GM18867 (cell line): Measurements from ENCODE around the gene GPC2.
"Not testable (repeated sequence)": the region's sequence is repeated elsewhere in the genome, so short reads cannot be mapped to it uniquely, and the experiment has no call there.

Source experiments
- ATAC-seq: cut with Tn5 transposase; IDR thresholded peaks from one replicate; pipeline ENCODE4 v1.9.1; 2021; ENCODE audit warnings: mild to moderate bottlenecking, moderate library complexity; ENCODE audit not compliant: unreplicated experiment

Gene GPC2

DNA sequence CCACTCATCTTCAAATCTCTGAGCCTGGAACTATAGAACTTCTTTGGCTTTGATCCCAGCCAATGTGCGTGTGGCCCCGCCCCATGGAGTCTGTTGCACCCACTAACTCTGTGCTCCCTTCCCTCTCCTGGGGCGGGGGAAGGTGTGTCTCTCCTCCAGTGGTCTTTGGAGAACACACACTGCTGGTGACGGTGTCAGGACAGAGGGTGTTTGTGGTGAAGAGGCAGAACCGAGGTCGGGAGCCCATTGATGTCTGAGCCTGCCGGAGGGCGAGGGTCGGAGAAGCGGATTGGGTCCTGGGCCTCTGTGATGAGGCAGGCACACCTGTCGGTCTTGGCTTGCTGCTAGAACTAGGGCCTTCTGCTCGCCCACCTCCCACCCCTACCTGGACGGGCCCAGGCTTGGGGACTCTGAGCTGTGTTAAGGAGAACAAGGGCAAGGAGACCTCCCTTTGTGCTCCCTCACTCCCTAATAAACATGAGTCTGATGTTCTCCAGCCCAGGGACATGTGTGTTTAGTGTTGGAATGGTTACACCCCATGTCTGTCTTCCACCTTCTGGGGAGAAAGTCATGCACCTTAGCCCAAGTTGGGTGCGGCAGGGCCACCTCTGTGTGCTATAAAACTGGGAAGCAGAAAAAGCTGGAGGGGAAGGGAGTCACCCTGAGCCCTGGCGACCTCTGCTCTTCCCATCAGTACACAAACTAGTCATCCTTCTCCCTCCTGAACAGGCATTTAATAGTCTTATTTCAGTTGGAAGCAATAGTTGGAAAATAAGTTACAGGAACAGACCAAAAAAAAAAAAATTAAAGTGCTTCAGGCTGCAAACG is 23.3 kb downstream of the GPC2 start:
- ATAC-seq = no peak

DNA sequence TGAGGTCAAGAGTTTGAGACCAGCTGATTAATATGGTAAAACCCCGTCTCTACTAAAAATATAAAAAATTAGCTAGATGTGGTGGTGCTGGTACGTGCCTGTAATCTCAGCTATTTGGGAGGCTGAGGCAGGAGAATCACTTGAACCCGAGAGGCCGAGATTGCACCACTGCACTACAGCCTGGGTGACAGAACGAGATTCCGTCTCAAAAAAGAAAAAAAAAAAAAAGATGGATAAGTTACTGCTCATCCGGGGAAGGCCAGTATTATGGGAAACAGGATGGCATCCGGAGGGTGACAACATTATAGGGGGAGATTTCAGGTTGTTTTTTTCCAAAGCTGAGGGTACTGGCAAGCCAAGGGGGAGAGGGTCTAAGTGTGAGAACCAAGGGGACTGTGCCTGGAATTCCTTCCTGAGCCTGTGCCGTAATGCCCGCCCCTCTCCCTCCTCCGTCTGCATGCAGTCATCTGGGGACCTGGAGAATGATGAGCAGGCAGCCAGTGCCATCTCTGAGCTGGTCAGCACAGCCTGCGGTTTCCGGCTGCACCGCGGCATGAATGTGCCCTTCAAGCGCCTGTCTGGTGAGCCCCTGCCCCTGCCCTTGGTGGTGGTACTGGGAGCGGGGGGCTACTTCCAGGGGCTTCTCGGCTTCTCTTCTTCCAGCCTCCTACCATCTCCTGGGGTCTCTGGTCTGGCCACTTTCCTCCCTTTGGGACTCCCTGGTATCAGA is 24.1 kb downstream of the GPC2 start:
- no peak for ATAC-seq

DNA sequence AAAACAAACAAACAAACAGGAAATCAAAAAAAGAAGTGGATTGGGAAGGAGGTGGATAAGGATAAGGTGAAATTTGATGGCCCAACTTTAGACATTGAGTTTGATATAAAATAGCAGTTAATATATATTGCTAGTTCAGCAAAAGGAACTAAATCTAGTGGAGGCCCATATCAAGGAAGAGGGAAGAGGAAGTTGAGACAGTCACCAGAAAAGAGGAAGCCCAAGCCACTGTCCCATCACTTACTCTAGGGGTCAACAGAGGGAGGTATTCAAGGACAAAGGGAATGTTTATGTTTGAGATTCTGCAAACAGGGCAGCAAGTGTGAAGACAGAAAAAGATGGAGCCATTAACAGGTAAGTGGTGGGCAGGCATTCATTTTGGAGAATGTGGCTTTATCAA is 24.8 kb downstream of the GPC2 start:
- no peak for ATAC-seq

DNA sequence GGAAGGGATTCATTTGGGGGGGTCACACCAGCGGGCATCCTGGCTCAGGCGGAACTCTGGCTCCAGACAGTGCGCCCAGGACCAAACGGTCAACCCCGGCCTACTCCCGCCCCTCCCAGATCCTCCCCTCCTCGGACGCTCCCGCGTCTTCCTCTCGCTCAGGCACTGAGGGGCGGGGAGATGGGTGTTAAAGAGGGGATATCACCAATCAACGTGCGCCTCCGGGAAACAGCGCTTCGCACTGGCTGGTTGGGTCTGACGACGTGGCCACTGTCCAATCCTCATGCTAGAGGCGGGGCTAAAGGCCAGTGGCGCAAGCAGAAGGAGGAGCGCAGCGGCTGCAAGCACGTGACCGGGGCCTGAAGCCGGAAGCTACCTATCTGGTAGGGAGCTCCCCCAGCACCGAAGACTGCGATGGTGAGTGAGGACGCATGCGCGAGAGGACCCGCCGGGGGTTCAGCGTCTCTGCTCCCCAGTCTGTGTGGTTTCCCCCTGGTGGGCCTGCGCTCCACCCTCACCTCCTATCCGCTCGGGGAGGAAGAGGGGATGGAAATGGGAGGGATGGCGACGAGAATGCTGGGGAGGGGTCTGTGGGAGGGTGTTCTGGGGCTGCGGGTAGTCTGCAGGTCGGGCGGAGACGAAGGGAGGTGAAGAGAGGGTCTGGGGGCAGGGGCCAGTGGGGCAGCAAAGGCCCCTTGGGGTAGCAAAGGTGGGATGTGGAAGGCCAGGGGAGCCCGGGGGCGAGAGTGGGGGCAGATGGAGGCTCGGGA is 28.4 kb downstream of the GPC2 start, which contains the start of gene LAMTOR4:
Gene LAMTOR4, plus strand, starts transcription at position 360 of the 770 bp plus-strand sequence. Its CDS starts 55 bp downstream, at position 415.
- peak; percentile 97 for ATAC-seq

DNA sequence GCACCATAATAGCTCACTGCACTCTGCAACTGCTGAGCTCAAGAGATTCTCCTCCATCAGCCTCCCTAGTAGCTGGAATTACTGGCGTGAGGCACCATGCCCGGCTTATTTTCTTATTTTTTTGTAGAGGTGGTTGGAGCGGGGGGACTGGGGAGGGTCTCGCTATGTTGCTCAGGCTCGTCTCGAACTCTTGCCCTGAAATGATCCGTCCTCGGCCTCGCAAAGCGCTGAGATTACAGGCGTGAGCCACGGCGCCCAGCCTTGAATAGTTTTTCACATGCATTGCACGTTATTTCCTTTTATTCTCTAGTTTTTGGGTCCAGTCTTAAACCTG is 29.0 kb downstream of the GPC2 start:
- ATAC-seq = no peak

DNA sequence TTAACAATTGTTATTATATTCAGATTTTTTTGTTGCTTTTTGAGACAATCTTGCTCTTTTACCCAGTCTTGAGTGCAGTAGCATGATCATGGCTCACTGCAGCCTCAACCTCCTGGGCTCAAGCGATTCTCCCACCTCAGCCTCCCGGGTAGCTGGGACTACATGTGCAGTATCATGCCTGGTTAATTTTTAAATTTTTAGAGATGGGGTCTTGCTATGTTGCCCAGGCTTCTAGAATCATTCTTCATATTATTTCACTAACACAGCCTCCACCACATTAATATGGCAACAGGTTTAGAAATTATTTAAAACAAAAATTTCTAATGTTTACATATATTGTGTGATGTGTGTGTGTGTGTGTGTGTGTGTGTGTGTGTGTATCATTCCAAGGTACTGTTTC is 29.9 kb downstream of the GPC2 start:
- no peak for ATAC-seq

DNA sequence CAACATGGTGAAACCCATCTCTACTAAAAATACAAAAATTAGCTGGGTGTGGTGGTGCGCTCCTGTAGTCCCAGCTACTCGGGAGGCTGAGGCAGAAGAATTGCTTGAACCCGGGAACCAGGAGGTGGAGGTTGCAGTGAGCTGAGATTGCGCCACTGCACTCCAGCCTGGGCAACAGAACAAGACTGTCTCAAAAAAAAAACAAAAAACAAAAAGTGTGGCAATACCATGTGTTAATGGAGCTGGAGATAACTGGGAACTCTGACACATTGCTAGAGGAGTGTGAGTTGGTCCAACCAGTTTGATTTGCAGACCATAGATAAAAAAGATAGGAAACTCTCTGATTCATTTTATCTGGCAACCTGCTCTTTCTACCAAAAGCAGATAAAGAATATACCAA is 30.8 kb downstream of the GPC2 start:
- not testable (repeated sequence) for ATAC-seq

DNA sequence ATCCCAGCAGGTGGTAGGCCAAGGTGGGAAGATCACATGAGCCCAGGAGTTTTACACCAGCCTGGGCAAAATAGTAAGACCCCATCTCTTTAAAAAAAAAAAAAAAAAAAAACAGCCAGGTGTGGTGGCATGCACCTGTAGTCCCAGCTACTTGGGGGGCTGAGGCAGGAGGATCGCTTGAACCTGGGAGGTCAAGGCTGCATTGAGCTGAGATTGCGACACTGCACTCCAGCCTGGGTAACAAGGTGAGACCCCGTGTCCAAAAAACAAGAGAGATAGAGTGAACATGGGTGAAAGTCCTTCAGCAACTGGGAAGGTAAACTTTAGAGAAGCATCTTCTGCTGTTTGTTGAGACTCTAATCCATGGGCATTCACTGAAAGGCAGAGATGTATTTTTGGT is 34.7 kb downstream of the GPC2 start:
- ATAC-seq = no peak

DNA sequence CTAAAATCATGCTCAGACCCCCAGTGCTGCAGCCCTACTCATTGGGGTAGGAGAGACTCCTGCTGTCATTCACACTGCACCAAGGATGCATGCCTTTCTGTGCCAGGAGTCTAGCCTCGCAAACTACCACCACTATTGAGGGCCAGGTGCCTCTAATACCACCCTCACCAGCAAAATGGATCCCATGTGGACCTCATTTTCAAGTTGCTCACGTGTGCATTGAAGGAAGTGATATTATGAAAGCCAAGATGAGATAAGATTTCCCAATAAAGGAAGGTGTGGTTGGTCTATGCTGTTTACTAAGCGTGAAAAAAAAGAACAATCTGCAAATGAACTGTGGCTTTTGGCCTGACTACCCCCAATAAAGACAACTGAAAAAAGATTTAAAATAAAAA is 35.6 kb downstream of the GPC2 start:
- ATAC-seq = no peak

DNA sequence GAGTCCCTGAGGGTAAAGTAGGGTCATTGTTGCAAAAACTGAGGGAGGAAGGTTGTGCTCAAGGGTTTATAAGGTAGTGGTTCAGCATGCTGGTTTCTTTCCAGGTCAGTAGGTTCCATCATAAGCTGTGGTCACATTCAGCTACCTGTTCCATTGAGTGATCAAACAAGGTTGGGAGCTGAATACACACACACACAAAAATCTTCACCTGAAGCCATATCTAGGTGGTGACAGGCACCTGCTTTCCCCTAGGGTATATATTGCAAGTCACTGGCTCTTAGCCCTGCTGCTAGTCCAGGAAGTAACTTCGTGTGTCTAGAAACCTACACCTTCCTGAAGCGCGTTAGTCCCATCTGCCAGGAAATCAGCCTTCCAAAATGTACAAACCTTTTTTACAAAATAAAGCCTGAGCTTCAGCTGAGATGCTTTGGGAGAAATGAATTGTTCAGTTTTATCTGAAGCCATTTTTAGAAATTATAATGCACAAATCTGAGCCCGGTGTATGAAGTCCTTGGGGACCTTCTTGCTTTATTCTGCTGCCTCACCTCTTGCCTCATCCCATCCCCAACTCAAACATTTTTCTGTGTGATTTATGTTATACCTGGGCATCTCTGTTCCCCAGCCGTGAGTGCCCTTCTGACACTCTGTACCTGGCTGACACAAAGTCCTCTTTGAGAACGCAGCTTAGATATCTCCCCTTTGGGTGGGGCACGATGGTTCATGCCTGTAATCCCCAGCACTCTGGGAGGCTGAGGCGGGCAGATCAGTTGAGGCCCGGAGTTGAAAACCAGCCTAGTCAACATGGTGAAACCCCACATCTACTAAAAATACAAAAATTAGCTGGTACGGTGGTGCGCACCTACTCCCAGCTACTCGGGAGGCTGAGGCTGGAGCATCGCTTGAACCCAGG is 39.1 kb downstream of the GPC2 start:
- no peak for ATAC-seq

DNA sequence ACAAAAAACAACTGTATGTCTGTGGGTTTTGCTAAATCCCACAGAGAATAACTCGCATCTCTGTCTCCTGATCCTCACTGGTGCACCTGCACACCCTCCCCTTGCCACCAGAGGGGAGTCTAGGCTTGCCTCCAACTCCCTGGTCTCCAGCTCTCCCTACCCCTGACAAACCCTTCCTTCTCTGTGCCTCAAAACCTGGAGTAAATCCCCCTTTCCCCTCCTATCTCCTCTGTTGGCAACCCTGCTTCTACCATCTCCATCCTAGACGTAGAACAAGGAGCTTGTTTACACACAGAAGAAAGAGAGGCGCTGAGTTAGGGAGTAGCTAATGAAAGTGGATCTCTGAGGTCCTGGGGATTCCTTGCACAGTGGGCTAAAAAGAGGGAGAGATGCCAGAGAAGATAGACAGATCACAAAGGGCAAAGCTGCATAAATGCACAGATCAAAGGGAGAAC is 44.5 kb downstream of the GPC2 start:
- peak; percentile 72 for ATAC-seq

DNA sequence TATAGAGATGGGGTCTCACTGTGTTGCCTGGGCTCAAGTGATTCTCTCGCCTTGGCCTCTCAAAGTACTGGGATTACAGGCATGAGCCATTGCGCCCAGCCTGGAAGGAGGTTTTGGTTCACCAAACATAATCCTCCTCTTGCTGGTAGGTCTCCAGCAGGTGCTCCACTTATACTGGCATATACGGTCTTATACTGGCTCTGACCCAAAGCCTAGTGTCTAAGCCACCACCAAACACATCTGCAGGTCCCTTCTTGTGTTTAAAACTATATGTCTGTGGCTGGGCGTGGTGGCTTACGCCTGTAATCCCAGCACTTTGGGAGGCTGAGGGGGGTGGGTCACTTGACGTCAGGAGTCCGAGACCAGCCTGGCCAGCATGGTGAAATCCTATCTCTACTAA is 45.1 kb downstream of the GPC2 start:
- no peak for ATAC-seq

DNA sequence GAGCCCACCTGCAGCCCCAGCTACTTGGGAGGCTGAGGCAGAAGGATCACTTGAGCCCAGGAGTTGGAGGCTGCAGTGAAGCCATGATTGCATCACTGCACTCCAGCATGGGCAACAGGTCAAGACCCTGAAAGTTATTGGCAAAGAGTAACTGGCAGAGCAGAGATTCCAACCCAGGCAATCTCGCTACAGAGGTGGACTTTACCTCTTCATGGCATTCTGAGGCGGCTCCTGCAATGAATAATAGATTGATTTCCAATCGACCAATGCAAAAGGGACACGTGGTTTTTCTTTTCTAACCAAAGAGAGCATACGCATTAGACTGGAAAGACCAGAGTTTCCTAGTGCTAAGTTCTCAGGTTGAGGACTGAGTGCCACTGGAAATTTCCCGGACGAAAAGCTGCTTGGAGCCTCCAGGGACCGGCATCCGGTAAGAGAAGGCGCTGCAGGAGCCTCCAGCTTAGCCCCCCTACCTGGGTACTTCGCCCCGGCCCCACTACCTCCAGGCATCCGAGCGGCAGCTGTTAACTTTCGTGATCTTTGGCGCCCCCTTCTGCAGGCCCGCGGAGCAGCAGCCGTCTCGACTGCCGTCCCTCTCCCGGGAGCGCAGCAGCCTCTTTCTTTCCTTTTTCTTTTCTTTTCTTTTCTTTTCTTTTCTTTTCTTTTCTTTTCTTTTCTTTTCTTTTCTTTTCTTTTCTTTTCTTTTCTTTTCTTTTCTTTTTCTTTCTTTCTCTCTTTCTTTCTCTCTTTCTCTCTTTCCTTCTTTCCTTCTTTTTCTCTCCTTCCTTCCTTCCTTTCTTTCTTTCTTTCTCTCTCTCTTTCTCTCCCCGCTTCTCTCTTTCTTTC is 46.4 kb downstream of the GPC2 start:
- no peak for ATAC-seq

DNA sequence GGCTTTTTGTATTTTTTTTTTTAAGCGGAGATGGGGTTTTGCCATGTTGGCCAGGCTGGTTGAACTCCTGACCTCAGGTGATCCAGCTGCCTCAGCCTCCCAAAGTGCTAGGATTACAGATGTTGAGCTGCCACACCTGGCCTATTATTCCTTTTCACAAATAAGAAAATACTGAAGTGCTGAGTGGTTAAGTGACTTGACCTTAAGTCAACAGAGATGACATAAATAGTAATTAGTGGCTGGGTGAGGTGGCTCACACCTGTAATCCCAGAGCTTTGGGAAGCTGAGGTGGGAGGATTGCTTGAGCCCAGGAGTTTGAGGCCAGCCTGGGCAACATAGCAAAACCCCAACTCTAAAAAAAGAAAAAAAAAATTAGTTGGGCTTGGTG is 47.0 kb downstream of the GPC2 start:
- not testable (repeated sequence) for ATAC-seq

DNA sequence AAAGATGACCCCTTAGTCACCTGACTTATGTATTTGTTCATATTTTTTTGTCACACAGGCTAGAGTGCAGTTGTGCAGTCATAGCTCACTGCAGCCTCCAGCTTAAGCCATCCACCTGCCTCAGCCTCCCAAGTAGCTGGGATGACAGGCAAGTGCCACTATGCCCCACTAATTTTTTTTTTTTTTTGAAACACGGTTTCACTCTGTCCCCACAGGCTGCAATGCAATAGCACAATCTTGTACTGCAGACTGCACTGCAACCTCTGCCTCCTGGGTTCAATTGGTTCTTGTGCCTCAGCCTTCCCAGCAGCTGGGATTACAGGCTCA is 48.6 kb downstream of the GPC2 start:
- no peak for ATAC-seq

DNA sequence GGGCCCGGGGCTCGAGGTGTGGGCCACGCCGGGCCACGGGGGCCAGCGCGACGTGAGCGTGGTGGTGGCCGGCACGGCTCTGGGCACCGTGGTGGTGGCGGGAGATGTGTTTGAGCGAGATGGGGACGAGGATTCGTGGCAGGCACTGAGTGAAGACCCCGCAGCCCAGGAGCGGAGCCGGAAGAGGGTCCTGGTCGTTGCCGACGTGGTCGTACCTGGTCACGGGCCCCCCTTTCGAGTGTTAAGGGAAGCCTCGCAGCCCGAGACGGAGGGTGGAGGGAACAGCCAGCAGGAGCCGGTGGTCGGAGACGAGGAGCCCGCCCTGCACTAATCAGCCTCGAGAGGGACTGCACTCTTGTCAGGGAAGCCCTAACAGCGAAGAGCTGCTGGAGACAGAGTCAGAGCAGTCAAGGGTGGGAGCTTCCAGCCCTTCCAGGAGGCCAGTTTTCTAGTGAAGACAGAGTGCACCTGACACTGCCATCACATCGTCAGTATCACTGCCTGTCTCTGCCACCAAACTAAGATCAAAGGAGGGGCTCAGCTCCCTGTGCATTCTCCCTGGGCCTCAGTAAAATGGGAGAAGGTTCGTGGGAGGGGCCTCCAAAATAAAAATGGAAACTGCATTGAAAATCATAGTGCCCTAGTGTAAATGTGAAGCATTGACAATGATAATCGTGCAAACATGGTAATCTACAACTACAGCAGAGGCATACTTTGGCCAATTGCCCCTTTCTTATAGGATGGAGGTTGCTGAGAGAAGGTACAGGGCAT is 49.1 kb downstream of the GPC2 start:
- no peak for ATAC-seq

DNA sequence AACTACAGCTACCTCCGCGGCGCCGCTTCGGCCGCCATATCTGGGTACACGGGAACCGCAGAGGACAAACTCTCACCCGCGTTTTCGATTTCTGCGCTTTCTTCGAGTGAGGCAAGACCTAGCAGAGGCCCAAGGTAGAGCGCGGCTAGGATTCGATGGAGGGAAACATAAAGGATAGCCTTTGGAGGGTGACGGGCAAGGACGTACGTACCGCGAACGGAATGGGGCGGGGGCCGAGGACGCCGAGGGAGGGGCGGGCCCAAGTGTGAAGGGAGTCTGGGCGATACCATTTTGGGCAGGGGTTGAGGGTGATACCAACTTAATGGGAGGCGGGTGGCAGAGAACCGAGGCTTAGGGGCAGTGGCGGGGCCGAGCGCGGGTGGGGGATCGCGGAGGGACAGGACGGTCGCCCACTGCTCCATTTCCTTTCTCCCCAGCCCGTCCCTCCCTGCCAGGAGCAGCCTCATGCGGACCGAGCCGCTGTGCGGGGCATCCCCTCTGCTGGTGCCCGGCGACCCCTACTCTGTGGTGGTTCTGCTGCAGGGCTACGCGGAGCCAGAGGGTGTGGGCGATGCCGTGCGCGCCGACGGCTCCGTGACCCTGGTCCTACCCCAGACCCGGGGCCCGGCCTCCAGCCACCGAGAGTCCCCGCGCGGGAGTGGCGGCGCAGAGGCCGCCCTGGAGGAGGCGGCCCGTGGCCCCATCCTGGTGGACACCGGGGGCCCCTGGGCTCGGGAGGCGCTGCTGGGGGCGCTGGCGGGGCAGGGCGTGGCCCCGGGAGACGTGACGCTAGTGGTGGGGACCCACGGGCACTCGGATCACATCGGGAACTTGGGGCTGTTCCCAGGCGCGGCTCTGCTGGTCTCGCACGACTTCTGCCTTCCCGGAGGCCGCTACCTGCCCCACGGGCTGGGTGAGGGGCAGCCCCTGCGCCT is 50.0 kb downstream of the GPC2 start, which contains the start of gene MBLAC1:
Gene MBLAC1, plus strand, starts transcription at position 37 of the 935 bp plus-strand sequence. Its CDS starts 429 bp downstream, at position 466.
- ATAC-seq = peak; percentile 69
